SU-DHL-6 (cell line): ENCODE measurements around the gene ST3GAL5.

Experiments used
- H2AFZ ChIP-seq: fragments of 200-600 bp; sonication (generic); 2 replicates; pipeline ENCODE4 v1.6.1; 2014; ENCODE audit warnings: low read depth, mild to moderate bottlenecking, moderate library complexity, mixed read lengths, antibody characterized with exemption, low read length; ENCODE audit not compliant: severe bottlenecking
- H3F3A ChIP-seq: fragments of 200-600 bp; shearing (Covaris generic); 2 replicates; pipeline ENCODE4 v1.6.0; 2016; ENCODE audit warnings: antibody characterized with exemption, mild to moderate bottlenecking; ENCODE audit not compliant: insufficient read depth
- H3K27ac ChIP-seq: fragments of 200-600 bp; sonication (generic); 2 replicates; pipeline ENCODE4 v1.5.1; 2016; ENCODE audit warnings: low read depth, mild to moderate bottlenecking, low read length, moderate library complexity, mixed read lengths
- H3K27me3 ChIP-seq: fragments of 200-600 bp; sonication (generic), shearing (Covaris generic); 2 replicates; pipeline ENCODE4 v1.6.0; 2014; ENCODE audit warnings: mild to moderate bottlenecking, low read length
- H3K36me3 ChIP-seq: fragments of 200-600 bp; sonication (generic); 2 replicates; pipeline ENCODE4 v1.6.1; 2014; ENCODE audit warnings: mild to moderate bottlenecking, low read length, mixed read lengths
- H3K4me2 ChIP-seq: fragments of 300-600, 200-600 bp; shearing (Covaris generic), sonication (generic); 2 replicates; pipeline ENCODE4 v1.6.0; 2014; ENCODE audit warnings: low read length, low read depth, mild to moderate bottlenecking; ENCODE audit not compliant: poor library complexity, severe bottlenecking
- H3K4me3 ChIP-seq: fragments of 200-600 bp; sonication (generic); 2 replicates; pipeline ENCODE4 v1.5.1; 2014; ENCODE audit warnings: antibody characterized with exemption, low read length, mild to moderate bottlenecking, mixed read lengths; ENCODE audit not compliant: insufficient read depth, poor library complexity, severe bottlenecking
- H3K79me2 ChIP-seq: fragments of 200-600 bp; sonication (generic); 2 replicates; pipeline ENCODE4 v1.6.1; 2014; ENCODE audit warnings: mild to moderate bottlenecking, low read length, moderate library complexity; ENCODE audit not compliant: insufficient read depth
- H3K9ac ChIP-seq: fragments of 200-600 bp; sonication (generic); 2 replicates; pipeline ENCODE4 v1.7.0; 2014; ENCODE audit warnings: mild to moderate bottlenecking, low read length
- H3K9me2 ChIP-seq: fragments of 200-600 bp; sonication (generic); replicated peaks from 2 replicates; pipeline ENCODE4 v1.6.1; 2014; ENCODE audit warnings: low read length; ENCODE audit not compliant: insufficient read depth
- H3K9me3 ChIP-seq: fragments of 200-600 bp; sonication (generic); 2 replicates; pipeline ENCODE4 v1.6.1; 2014; ENCODE audit warnings: low read length, mixed read lengths; ENCODE audit not compliant: insufficient read depth
- H4K20me1 ChIP-seq: fragments of 200-600 bp; sonication (generic); 2 replicates; pipeline ENCODE4 v1.6.1; 2014; ENCODE audit warnings: low read depth, mild to moderate bottlenecking, antibody characterized with exemption, low read length, moderate library complexity, mixed read lengths
- CTCF ChIP-seq: fragments of 200-600 bp; sonication (generic); IDR thresholded peaks from one replicate; pipeline ENCODE4 v1.5.1; 2017; ENCODE audit warnings: antibody characterized with exemption, mild to moderate bottlenecking, low read length, moderate library complexity; ENCODE audit not compliant: insufficient read depth, poor library complexity, severe bottlenecking
- EZH2phosphoT487 ChIP-seq: fragments of 200-600 bp; sonication (generic), shearing (Covaris generic); conservative IDR thresholded peaks from 2 replicates; pipeline ENCODE4 v1.6.1; 2018; ENCODE audit warnings: mild to moderate bottlenecking, antibody characterized with exemption, low read length, moderate library complexity, mixed read lengths

Gene ST3GAL5

GRCh38 chr2:85854166-85854509 lies 34.7 kb downstream of the ST3GAL5 start:
- Histone ChIP-seq H3K9ac (no peak overlapping the region), H3F3A (no peaks in the 10 kb centered on the region), H3K36me3 (no peaks in the 10 kb centered on the region), H3K79me2 (no peaks in the 10 kb centered on the region), H3K27ac (no peak overlapping the region), H3K27me3 (no peaks in the 10 kb centered on the region), H4K20me1 (no peaks in the 10 kb centered on the region), H2AFZ (no peak overlapping the region), H3K9me2 (no peaks in the 10 kb centered on the region), H3K4me3 (no peak overlapping the region), H3K4me2 (no peak overlapping the region), H3K9me3 (no peaks in the 10 kb centered on the region)
- TF ChIP-seq EZH2phosphoT487 = no peak
- TF ChIP-seq CTCF = no peak

DNA sequence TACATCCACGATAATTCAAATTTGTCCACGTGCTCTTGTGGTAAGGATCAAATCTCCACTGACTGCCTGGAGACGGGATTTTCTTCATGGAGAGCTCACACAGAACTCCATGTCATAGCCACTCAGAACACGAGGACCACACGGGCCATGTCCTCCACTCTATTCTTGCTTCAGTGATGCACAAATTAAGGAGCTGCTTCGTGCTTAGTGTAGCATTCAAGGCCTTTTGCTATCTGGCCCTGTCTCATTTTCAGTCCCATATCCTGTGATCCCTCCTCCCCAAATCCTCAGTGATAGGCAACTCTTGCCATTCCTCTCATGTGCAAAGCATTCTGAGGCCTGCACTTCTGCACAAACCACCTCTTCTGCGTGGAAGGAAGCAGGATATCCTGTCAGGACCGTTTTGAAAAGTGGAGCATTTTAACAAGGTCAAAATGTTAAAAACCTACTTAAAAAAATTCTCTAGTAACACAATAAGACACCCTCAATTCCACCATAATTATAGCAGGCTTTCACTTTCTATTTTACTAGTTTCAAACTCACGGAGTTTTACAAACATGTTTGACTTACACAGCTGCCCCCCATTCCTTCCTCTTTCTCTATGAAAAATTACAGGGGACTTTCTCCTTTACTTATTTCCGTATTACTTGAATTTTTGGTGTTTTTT lies 35.2 kb downstream of the ST3GAL5 start:
- Histone ChIP-seq H3K4me3 (no peak overlapping the region), H2AFZ (no peak overlapping the region)

GRCh38 chr2:85852937-85853498 lies 35.8 kb downstream of the ST3GAL5 start:
- Histone ChIP-seq H2AFZ (no peak overlapping the region), H3K27me3 (no peaks in the 10 kb centered on the region), H4K20me1 (no peaks in the 10 kb centered on the region), H3K4me3 (no peak overlapping the region), H3K9ac (no peak overlapping the region), H3K9me2 (no peaks in the 10 kb centered on the region), H3K4me2 (no peak overlapping the region), H3K9me3 (no peaks in the 10 kb centered on the region), H3K27ac (no peak overlapping the region), H3F3A (no peaks in the 10 kb centered on the region), H3K79me2 (no peaks in the 10 kb centered on the region), H3K36me3 (no peaks in the 10 kb centered on the region)
- TF ChIP-seq EZH2phosphoT487 (no peak), CTCF (no peak)

More for the DNA sequence above, 35.2 kb downstream of the ST3GAL5 start:
- Histone ChIP-seq H3K27me3 (no peaks in the 10 kb centered on the region), H4K20me1 (no peaks in the 10 kb centered on the region), H3K27ac (no peak overlapping the region), H3K79me2 (no peaks in the 10 kb centered on the region), H3K9ac (no peak overlapping the region), H3K36me3 (no peaks in the 10 kb centered on the region), H3K9me3 (no peaks in the 10 kb centered on the region), H3F3A (no peaks in the 10 kb centered on the region), H3K4me2 (no peak overlapping the region), H3K9me2 (no peaks in the 10 kb centered on the region)
- TF ChIP-seq CTCF (no peak), EZH2phosphoT487 (no peak)
